GM18505 (cell line): ENCODE results near the gene WDR83.

Source experiments
- ATAC-seq: cut with Tn5 transposase; IDR thresholded peaks from one replicate; pipeline ENCODE4 v1.9.1; 2021; ENCODE audit not compliant: unreplicated experiment
- POLR2A ChIP-seq: IDR thresholded peaks from 4 replicates; pipeline ENCODE4 v1.6.1; 2011; ENCODE audit warnings: borderline replicate concordance; ENCODE audit not compliant: insufficient read depth, insufficient read length; ENCODE audit errors: extremely low read depth

The WDR83 gene

DNA sequence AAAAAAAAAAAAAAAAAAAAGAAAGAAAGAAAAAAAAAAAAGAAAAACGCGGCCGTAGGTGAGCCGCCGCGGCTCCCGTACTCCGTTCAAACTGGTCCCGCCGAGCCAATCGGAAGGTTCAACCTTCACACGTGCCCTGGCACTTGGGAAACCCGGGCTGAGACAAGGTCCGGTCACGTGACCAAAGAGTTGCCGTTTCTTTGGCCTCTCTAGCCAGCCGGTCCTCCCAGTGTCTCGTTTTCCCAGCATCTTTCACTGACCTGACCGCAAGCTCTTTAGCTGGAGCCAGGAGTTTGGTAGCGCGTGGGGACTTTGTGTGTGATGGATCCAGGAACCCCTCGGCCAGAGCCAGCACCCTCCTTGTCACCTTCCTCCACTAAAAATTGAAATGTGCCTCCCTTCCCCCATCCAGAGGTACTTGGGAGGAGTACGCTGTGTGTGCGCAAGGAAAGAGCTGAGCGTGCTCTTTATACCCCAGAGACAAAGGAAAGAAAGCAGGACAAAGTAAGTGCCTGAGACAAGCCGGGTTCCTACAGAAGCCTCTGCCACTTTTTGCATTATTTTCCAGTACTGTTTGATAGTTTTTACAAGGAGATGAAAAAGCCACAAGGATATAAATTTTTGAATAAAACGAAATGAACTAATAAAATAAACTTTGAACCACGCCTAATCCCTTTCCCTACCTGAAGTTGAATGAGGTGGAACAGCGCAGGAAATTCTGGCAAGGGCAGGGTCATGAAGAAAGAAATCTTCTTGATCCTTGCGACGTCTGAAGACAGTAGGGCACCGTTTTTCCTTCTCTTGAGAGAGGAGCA, 56.2 kb downstream of the WDR83 start:
- peak; percentile 68 for ATAC-seq
- peak; percentile 58 for TF ChIP-seq POLR2A

DNA sequence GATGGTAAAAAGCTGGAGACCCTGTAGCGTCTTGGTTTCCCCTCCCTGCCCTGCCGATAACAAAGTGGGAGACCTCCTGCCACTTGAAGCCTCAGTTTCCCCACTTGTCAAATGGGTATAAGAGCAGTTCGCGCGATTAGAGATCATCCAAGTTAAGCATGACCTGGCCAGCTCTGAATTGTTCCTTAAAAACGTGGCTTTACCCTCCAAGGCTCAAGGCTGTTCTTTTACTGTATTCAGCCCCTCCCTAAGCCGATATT, 56.7 kb downstream of the WDR83 start:
- peak; percentile 14 for TF ChIP-seq POLR2A

DNA sequence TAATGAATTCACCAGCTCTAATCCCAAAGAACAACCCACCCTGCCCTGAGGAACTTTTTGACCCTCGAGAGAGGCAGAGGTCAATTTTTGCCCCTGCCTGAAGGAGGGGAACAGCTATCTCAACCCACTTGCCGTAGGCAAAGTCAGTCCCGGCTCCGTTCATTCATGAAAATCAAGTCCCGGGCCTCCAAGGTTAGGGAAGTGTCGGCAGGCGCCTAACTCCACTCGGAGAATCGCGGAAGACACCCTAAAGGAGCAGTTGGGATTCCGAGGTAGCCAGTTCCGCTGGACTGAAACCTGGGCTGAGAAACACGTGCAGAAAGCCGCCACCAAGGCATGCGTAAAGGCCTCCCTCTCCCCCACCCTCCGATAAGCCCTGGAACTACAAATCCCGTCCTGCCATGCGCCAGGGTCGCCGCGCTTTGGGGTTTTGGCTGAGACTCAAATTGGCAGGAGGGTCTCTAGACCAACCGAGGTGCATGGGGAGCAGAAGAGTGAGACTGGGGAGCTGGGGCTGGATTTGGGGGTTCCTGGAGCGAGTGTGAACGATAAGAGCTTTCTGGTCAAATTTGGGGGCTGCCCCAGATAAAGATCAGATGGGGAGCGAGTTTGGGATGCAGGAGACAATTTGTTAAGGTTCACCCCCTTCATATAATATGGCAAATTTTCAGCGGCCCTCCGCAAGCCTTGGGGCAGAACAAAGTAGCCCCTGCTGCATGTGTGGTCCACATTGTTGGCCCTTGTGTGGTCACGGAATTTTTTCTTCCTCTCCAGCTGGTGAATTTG, 57.2 kb downstream of the WDR83 start, which contains the start of gene TNPO2:
Gene TNPO2 (minus strand): TSS at position 292 of the 786 bp plus-strand sequence. CDS start 2,955 bp downstream, outside the sequence.
- TF ChIP-seq POLR2A = peak; percentile 60
- ATAC-seq = no peak

More for the DNA sequence above, 56.7 kb downstream of the WDR83 start:
- ATAC-seq = no peak
